Cardiac fibroblast (primary cell): ENCODE data around the gene RSPH6A.

Experiments used
- DNase-seq, 2 donors: peaks; one replicate each; pipeline versions ENCODE4 v3.0.0 to v3.0.0-alpha.2; 2010; ENCODE audit warnings: low read depth in 2 of 2
- H3K4me3 ChIP-seq, 2 donors: replicated peaks in 1 of 2; 1 replicate in 1 of 2; 2 replicates in 1 of 2; pipeline ENCODE4 v1.5.1; 2011; ENCODE audit warnings: low read depth in 2 of 2, low read length in 2 of 2, mild to moderate bottlenecking in 2 of 2, moderate library complexity in 1 of 2
- TF ChIP-seq, protein P1 (sequence below): IDR thresholded peaks from one replicate; pipeline ENCODE4 v1.5.1; 2011; ENCODE audit warnings: low read depth, mild to moderate bottlenecking, low read length, inconsistent platforms

The RSPH6A gene

DNA sequence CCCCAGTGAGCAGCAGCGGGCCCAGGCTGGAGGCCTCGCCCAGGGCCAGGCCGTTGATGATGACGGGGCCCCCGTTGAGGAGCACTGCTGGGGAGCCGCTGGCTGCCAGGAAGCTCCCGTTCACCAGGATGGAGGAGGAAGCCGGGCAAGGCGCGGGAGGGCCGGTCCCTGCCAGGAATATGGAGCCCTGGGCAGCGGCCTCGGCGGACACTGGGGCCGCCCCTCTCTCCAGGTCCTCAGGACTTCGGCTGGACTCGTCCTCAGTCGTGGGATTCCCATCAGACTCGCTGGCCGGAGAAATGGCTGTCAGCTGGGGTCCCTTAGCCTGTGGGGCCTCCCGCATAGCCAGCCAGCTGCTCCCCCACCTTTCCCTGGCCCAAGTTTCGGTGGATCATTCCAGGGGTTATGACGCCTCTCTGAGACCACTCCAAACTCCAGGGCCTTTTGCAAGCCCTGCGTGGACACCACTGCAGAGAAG lies 48.2 kb downstream of the RSPH6A start:
- no peak for DNase-seq
- H3K4me3 ChIP-seq: peak overlapping the region; percentile 69 to 79
- TF ChIP-seq, protein P1, sequence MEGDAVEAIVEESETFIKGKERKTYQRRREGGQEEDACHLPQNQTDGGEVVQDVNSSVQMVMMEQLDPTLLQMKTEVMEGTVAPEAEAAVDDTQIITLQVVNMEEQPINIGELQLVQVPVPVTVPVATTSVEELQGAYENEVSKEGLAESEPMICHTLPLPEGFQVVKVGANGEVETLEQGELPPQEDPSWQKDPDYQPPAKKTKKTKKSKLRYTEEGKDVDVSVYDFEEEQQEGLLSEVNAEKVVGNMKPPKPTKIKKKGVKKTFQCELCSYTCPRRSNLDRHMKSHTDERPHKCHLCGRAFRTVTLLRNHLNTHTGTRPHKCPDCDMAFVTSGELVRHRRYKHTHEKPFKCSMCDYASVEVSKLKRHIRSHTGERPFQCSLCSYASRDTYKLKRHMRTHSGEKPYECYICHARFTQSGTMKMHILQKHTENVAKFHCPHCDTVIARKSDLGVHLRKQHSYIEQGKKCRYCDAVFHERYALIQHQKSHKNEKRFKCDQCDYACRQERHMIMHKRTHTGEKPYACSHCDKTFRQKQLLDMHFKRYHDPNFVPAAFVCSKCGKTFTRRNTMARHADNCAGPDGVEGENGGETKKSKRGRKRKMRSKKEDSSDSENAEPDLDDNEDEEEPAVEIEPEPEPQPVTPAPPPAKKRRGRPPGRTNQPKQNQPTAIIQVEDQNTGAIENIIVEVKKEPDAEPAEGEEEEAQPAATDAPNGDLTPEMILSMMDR: no peak

DNA sequence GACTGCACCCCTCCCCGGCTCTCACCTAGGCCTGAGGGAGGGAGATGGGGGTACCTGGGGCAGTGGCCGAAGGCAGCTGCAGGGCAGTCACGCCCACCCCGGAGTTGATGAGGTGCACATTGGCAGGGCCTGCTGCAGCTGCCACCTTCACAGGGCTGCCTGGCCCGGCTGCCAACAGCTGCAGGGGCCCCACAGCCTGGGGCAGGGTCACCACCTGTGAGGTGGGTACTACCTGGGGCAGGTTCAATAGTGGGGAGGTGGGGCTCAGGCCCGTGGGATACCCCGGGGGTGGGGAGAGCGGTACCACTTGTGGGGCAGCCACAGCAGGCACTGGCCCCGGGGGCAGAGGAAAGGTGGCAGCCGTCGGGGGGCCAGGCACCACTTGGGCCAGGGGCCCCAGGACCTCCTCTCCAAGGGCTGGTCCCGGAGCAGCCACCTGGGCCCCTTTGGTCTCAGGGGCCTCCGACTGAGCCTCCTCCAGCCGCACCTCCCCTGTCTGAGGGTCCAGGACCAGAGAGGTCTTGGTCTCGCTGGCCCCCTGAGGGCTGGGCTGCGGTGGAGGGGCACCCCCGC lies 48.7 kb downstream of the RSPH6A start:
- TF ChIP-seq, protein P1: no peak
- DNase-seq: no peak
- peak overlapping the region; percentile 69 to 79 for H3K4me3 ChIP-seq

DNA sequence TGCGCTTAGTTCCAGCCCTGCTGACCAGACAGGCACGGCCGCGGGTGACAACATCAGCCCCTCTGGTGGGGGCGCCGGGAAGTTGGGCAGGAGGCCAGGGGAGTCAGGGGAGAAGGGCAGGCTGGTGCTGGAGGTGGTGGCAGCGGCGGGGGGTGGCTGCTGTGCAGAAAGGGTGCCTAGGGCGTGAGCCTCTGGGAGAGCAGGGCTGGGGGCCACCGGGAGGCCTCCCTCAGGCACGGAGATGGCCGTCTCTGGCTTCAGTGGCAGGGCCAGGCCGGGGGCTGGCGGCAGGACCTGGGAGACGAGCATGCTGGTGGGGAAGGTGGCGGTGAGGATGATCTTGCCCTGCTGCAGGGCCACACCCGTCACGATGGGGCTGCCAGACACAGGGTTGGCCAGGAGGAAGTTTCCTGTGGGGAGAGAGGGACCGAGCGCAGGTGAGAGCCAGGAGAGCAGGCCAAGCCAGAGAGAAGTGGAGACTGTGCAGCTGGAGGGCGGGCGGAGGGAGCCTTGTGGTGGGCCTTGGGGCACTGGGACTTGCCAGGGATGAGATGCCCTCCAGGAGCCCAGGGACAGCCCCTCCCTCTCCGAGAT lies 49.3 kb downstream of the RSPH6A start:
- DNase-seq: no peak
- TF ChIP-seq, protein P1: no peak
- no peak overlapping the region for H3K4me3 ChIP-seq

DNA sequence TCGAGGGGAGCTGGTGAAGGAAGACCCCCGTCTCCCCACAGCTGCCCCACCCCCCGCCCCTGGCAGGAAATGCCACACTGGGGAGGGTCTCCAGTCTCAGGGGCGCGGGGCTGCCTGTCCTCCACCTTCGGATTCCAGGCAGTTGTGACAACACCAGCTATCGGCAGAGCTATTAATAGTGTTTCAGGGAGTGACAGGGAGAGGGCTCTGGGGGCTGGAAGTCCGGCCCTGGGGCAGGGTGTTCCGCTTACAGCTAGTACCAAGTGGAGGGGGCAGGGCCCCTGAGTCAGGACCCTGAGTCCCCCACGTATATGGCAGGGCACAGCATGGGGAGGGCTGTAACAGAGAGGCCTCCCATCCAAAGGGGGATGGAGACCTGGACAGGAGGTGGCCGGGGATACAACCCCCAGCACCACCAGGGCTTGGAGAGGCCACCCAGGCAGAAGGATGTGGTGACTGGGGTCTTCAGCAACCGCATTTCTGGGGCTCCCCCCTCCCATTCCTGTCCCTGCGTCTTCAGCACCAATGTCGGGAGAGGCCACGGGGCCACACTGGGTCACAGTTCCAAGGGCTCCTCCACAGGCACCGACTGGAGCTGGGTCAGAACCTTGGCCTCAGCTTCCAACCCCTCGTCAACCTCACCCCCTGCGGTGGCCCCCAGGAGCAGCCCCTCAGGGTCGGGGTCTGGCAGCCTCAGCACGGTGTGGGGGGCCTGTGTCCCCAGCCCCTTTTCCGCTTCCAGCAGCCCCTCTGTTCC lies 50.0 kb downstream of the RSPH6A start:
- TF ChIP-seq, protein P1: no peak
- no peak for DNase-seq
- H3K4me3 ChIP-seq: no peak overlapping the region

DNA sequence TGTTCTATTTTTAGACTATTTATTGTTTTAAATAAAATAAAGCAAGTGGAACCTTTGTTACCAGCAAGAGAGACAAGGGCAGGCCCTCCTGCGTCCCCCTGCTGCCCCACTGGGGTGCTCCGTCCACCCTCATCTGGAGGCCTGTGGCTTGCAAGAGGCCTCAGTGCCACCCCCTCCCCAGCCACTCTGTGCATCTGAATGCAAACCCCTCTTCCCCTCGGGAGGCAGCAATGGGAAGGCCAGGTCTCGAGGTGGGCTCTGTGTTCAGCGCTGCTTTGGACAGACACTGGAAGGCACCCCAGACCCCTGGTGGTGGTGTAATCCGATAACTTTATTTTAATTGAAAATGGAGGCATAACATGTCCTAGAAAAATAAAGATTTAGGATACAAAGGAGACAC lies 50.6 kb downstream of the RSPH6A start:
- TF ChIP-seq, protein P1: no peak
- no peak for DNase-seq
- H3K4me3 ChIP-seq: no peak overlapping the region

DNA sequence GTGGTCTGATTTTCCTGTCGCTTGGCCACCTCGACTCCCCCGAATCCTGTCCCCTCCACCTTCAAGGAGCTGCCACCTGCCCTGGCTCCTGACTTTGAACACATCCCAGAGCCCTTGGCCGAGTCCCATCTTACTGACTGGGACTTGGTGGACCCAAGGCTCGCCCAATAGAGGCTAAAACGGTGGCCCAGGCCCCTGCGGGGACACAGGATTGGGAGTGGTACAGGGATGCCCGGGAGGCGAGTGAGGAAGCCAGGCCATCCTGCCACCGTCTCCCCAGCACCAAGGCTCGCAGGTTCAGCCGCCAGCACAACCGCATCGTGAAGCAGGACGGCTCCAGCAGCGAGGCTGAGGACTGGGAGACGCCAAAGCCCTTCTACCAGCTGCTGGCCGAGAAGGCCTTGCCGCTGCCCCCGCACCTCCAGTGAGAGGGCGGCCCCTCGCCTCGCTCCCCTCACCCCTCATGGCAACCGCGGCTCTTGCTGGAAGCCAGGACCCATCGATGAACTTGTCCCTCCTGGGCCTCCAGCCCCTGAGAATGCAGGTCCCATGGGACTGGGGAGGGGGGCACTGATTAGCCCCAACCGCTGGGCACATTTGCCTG lies 51.3 kb downstream of the RSPH6A start:
- no peak for DNase-seq
- H3K4me3 ChIP-seq: no peak overlapping the region
- TF ChIP-seq, protein P1: no peak
